Stimulated activated CD8-positive, alpha-beta memory T cell treated with anti-CD3 and anti-CD28 coated beads, Interleukin-7, amount 100 ng/mL, for 1 hour (primary cell): Measurements from ENCODE around the gene HSFY1.
"Not testable (repeated sequence)": the region's sequence is repeated elsewhere in the genome, so short reads cannot be mapped to it uniquely, and the experiment has no call there.

Experiments used
- DNase-seq, 2 donors: peaks; one replicate each; pipeline ENCODE4 v3.0.0-alpha.2; 2020; ENCODE audit warnings: low read depth in 2 of 2

Gene HSFY1, protein sequence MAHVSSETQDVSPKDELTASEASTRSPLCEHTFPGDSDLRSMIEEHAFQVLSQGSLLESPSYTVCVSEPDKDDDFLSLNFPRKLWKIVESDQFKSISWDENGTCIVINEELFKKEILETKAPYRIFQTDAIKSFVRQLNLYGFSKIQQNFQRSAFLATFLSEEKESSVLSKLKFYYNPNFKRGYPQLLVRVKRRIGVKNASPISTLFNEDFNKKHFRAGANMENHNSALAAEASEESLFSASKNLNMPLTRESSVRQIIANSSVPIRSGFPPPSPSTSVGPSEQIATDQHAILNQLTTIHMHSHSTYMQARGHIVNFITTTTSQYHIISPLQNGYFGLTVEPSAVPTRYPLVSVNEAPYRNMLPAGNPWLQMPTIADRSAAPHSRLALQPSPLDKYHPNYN

GRCh38 chrY:18546420-18546819 lies at the start of gene HSFY1:
TSS of gene HSFY1 (plus strand) at chrY:18546720. CDS start at chrY:18546788, 68 bp downstream.
- not testable (repeated sequence) for DNase-seq

- DNase-seq: not testable (repeated sequence)
Measured at GRCh38 chrY:18504266-18504665, 42.3 kb upstream of the HSFY1 start.

GRCh38 chrY:18530995-18531655 lies 15.4 kb upstream of the HSFY1 start:
- not testable (repeated sequence) for DNase-seq

DNA sequence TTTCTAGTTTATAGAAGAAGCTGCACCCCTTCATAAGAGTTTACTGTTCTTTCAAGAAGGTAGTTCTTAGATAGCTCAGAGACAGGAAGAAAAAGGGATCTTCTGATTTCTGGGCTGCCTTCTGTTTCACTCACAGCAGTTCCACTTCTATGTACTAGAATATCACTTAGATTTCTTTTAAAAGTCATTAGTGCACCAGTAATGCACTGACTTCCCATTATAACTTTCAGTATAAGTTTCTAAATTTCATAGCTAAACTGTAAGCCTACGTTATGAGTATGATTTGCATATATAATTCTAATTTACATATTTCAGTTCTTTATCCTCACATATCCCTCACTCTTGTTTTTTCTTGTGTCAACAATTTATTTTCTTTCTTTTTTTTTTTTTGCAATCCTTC lies 7.6 kb upstream of the HSFY1 start:
- DNase-seq: not testable (repeated sequence)

- not testable (repeated sequence) for DNase-seq
Measured at GRCh38 chrY:18553132-18553531, 6.6 kb downstream of the HSFY1 start.

DNA sequence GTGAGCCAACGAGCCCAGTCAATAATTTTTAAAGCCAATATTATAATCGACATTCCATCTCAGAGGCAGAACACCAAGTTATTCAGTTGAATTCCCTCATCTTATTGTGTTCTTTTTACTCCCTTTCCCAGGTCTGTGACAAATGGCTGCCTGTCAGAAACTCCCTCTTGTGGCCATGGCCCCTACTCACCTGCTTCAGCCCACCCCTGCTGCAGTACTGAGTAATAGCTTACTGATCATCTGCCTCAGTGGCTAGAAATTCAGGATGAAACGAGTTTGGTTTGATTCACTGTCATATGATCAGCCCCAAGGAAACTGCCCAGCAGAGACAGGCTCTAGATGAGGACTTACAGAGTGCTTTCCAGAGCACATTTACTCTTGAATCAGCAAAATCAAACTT lies 19.4 kb downstream of the HSFY1 start:
- DNase-seq: not testable (repeated sequence)
